HG03025 (cell line): ENCODE measurements around the gene MISP3.
A peak's percentile ranks its signal among the peaks of the same experiment; 100 is the strongest.

Experiments
- ATAC-seq: cut with Tn5 transposase; IDR thresholded peaks from one replicate; pipeline ENCODE4 v1.9.1; 2021; ENCODE audit warnings: mild to moderate bottlenecking, moderate library complexity; ENCODE audit not compliant: unreplicated experiment, low FRiP score

The MISP3 gene

DNA sequence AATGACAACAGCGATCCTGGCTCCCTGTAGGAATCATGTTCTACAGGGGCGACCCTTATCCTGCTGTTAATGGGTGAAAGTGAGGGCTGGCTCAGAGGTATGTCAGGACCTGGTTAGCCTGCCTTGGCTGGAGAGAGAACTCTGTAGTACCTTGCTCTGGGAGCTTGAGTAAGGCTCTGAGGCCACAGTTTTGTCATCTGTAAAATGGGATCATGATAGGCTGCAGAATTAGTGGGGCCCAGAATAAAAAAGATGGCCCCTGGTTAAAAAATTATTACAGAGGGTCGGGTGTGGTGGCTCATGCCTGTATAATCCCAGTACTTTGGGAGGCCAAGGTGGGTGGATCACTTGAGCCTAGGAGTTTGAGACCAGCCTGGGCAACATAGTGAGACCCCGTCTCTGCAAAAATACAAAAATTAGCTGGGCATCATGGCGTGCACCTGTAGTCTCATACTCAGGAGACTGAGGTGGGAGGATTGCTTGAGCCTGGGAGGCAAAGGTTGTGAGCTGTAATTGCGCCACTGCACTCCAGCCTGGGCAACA is 28.5 kb downstream of the MISP3 start:
- no peak for ATAC-seq

- no peak for ATAC-seq
These were observed 29.6 kb downstream of the MISP3 start for GRCh38 chr19:14102102-14102696.

GRCh38 chr19:14102756-14103155 is 30.2 kb downstream of the MISP3 start:
- ATAC-seq = no peak

- ATAC-seq = no peak
These were observed 30.7 kb downstream of the MISP3 start for GRCh38 chr19:14103310-14103709.

- no peak for ATAC-seq
These were observed 33.1 kb downstream of the MISP3 start for GRCh38 chr19:14105680-14106079.

DNA sequence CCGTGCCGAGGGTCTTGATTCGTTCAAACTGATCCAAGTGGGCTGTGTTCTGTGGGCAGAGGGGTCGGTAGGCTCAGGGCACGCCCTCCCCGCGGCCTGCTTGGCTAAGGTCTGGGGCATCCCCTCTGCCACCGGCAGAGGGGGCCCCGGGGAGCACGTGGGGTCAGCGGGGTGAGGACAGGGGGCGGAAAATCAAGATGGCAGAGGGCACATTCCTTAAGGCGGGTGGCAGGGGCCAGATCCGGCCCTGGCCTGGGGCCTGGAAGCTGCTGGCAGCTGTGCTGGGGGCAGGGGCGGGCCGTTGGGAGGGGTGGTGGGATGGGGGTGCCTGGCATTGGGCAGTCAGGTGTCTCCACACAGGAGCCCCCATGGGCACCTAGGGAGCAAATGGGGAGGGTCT is 34.3 kb downstream of the MISP3 start:
- no peak for ATAC-seq

DNA sequence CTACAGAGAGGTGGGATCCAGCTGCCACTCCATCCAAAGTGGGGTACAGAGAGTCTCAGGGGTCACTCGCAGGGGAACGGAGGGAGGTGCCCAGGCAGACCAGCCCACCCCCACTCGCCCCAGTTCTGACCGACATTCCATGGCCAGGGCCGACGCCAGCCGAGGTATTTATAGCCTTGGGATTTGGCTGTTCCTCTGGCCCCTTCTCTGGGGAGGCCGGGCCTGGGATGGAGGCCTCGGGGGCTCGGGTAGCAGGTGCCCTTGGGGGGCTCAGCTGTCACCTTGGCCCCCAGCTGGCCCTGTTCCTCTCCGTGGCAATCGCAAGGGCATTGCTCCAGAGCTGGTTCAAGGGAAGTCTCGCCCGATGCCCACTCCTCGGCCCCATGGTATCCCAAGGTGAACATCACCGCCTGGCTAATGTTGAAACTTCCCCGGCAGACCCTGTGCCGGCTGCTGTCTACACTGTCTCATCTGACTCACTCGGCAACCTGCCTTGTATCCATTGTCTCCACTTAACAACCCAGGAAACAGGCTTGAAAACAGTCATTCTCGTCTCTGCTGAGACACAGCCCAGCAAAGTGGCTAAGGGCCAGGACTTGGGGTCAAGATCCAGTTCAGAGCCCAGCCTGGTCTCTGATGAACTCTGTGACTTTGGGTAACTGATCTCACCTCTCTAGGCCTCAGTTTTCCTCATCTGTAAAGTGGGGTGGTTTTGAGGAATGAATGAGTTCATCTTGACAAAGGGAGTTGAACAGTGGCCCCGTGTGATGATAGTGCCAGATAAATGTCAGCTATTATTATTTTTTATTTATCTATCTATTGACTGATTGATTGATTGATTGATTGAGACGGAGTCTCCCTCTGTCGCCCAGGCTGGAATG is 35.2 kb downstream of the MISP3 start:
- ATAC-seq = no peak

GRCh38 chr19:14110650-14111049 is 38.1 kb downstream of the MISP3 start:
- no peak for ATAC-seq

DNA sequence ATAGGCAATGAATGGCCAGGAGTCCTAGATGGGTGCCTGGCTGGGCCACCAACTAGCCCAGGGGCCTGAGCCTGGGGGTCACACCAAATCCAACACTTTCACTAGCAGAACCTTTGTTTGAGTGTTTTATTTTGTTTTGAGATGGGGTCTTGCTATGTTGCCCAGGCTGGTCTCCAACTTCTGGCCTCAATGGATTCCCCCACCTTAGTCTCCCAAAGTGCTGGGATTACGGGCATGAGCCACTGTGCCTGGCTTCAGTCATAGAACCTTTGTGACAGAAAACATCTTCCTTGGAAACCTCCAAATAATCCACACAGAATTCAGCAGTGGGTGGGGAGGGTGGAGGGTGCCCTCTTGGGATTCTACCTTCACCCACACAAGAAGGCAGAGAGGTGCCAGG is 38.9 kb downstream of the MISP3 start:
- no peak for ATAC-seq

DNA sequence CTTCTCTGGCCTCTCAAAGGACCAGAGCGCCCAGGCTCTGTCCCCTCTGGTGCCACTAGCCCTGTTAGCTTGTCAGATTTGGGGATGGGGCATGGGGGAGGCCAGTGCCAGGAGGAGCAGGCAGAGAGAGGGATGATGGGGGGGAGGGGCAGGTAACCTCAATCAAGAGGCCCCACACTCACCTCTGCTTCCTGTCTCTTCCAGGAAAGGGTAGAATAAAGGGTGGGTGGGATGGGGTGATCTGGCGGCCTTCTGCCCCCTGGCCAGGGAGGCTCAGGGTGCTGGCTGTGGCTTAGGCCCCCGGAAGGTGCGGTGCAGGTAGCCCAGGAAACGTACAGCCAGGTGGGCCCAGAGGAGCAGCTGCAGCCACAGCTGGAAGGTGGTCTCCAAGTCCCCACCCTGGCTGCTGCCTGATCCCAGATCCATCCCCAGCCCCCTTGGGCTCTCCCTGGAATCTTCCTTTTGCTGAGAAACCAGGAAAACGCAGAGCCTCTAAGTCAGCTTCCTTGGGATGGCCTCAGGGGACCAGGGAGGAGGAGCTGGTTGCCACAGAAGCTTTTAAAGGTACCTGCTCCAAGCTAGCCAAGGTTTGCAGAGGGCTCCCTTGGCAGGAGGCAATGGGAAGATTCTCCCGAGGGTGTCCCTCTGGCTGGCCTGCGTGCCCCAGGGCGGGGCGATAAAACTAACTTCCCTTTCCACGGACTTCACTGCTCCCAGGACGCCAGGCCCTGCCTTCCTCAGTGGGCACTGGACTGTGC is 39.6 kb downstream of the MISP3 start:
- no peak for ATAC-seq

DNA sequence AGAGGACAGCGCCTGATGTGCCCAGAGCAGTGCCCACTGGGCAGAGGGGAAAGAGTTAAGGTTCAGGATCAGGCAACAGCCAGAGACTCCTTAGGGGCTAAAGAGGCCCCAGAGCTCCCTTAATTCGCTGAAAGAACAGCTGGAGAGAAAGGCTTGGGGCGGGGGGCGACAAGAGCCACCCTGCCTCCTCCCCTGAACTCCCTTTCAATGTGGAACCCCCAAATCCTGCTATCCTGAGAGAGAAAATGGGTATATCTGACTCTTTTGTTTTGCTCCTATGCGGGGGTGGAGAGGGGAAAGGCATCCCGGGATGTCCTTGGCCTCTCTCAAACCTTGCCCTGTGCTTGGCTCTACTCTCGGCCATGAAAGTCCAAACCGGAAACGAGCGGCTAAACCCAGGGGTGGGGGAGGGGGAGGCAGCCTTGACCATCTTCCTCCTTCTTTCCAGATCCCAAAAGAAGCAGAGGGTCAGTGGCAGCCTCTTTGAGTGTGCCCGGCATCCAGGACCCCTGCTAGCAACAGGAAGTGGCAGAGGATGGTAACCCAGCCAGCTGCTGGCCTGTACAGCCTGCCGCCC is 40.3 kb downstream of the MISP3 start:
- no peak for ATAC-seq

DNA sequence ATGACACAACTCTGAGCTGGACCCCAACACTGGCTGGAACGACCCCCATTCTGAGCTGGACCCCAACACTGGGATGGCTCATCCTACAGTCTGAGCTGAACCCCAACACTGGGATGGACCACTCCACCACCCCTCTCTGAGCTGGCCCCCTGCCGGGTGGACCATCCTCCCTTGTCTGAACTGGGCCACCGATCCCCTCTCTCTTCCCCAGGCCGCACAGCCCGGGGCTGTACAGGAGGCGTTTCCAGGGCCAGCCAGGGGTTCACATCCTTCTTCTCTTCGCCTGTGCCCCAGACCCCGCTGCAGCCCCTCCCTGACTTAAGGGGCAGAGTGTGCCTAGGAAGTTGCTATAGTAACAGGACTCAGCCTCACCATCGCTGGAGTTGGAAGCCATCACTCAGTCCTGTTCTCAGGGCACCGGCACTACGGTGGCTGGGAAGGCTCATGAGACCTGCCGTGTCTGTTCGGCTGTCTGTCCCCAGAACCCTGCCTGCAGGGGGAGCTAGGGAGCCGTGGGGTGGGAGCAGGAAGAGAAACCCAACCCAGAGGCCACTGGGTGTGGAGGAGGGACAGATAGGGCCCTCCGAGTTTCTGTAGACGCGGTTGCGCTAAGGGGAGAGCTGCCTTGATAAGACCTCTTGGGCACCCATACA is 41.3 kb downstream of the MISP3 start:
- ATAC-seq = no peak

- ATAC-seq = no peak
These were observed 41.9 kb downstream of the MISP3 start for GRCh38 chr19:14114439-14114838.

DNA sequence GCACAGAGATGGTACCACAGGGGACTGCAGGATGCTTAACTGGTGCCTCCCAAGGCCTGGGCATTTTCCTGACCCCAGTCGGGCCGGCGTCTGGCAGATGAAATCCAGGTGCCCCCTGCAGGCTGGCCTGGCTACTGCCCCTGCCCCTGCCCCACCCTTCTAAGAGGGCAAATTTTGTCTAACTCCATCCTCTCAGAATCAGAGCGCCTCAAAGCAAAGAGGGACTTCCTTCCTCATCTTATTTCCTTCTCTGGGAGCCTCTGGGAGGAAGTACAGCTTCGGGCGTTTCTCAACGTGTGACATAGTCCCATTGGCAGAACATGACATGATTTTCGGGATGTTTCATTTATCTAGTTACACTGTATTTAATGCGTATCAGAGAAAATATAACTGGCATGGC is 42.3 kb downstream of the MISP3 start:
- ATAC-seq = no peak

DNA sequence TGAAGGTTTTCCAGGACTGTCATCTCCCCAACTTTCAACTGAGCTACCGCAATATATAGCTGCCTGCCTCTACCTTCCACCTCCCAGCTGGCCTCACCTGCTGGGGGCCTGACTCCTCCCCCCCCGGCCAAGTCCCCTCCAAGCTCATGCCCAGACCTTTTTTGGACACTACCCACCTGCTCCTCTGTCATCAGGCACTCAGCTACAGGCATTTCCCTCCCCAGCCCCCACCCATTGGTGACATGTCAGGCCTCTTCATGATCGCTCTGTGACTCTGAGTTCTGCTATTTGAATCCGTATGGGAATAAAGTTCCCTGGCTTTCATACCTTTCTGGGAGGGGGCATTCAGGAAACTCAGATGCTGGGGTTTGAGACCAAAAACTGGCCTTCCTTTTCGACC is 43.2 kb downstream of the MISP3 start:
- ATAC-seq = no peak

DNA sequence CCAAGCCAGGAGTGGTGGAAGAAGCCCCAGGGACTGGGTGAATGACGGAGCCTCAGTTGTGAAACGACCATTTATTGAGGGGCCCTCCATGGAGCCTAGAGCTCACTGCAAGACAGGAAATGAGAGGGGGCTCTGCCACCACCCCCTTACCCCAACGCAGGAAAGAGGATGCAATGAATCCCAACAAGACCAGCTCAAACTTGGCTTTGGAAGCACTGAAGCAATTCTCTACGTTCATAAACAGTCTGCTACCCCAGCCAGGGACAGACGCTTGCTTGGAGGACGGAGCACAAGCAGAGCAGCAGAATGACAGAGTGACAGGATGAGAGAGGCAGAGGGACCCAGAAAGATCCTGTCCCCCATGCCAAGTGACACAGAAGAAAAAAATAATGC is 43.9 kb downstream of the MISP3 start:
- ATAC-seq = no peak

- peak; percentile 17 for ATAC-seq
These were observed 44.5 kb downstream of the MISP3 start for GRCh38 chr19:14116918-14117578.

GRCh38 chr19:14117668-14118164 is 45.1 kb downstream of the MISP3 start, which contains the start of gene PRKACA:
Gene PRKACA, minus strand, starts transcription at chr19:14117762. Its CDS starts 215 bp downstream, at chr19:14117547.
- peak; percentile 83 for ATAC-seq
